Neutrophil (primary cell): ENCODE data around the gene TRPC6.

Experiments used
- H3K27ac ChIP-seq: fragments of 200-600 bp; sonication (generic); 2 replicates; pipeline ENCODE4 v1.5.1; 2016; ENCODE audit warnings: mild to moderate bottlenecking, moderate library complexity
- H3K27me3 ChIP-seq: fragments of 200-600 bp; sonication (generic); 2 replicates; pipeline ENCODE4 v1.6.0; 2016; ENCODE audit warnings: mild to moderate bottlenecking
- H3K36me3 ChIP-seq: fragments of 200-600 bp; sonication (generic); 2 replicates; pipeline ENCODE4 v1.5.1; 2017
- H3K4me1 ChIP-seq, 2 experiments: fragments of 200-600 bp in 1 of 2; sonication (generic) in 1 of 2; 1 replicate in 1 of 2; 2 replicates in 1 of 2; pipeline versions ENCODE4 v1.5.1 to v1.6.1; 2013 to 2016; ENCODE audit warnings: low read depth in 1 of 2, low read length in 1 of 2, mild to moderate bottlenecking in 1 of 2, moderate library complexity in 1 of 2; ENCODE audit not compliant: control insufficient read depth in 1 of 2, insufficient read depth in 1 of 2
- H3K4me3 ChIP-seq, 2 experiments: fragments of 200-600 bp in 1 of 2; sonication (generic) in 1 of 2; 1 replicate in 1 of 2; 2 replicates in 1 of 2; pipeline ENCODE4 v1.5.1; 2013 to 2016; ENCODE audit warnings: low read depth in 1 of 2, low read length in 1 of 2, mild to moderate bottlenecking in 1 of 2, moderate library complexity in 1 of 2
- H3K9me3 ChIP-seq: fragments of 200-600 bp; sonication (generic); 2 replicates; pipeline ENCODE4 v1.5.1; 2016
- TF ChIP-seq, protein P1 (sequence below): fragments of 200-600 bp; sonication (generic); IDR thresholded peaks from 2 replicates; pipeline ENCODE4 v1.5.1; 2016; ENCODE audit warnings: antibody characterized with exemption

The TRPC6 gene

DNA sequence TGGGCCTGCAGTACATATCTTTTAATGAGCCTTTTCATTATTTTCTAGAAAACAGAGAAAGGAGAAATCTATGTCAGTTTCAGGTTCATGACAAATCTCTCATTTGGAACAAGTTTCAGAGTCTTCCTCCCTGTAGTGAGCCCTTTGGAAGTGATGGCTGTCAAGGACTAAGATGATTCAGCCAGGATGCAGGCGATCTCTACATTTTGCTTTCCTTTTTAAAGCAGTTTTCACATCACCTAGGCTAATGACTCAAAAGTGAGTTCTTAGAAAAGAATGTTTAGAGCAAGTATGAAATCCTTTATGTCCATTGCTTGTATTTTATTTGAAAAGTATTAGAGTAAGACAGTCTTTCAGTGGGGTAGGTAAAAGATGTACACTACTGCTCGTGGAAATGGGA lies 130.1 kb downstream of the TRPC6 start:
- H3K9me3 ChIP-seq, result no peaks in the 10 kb centered on the region
- TF ChIP-seq, protein P1, sequence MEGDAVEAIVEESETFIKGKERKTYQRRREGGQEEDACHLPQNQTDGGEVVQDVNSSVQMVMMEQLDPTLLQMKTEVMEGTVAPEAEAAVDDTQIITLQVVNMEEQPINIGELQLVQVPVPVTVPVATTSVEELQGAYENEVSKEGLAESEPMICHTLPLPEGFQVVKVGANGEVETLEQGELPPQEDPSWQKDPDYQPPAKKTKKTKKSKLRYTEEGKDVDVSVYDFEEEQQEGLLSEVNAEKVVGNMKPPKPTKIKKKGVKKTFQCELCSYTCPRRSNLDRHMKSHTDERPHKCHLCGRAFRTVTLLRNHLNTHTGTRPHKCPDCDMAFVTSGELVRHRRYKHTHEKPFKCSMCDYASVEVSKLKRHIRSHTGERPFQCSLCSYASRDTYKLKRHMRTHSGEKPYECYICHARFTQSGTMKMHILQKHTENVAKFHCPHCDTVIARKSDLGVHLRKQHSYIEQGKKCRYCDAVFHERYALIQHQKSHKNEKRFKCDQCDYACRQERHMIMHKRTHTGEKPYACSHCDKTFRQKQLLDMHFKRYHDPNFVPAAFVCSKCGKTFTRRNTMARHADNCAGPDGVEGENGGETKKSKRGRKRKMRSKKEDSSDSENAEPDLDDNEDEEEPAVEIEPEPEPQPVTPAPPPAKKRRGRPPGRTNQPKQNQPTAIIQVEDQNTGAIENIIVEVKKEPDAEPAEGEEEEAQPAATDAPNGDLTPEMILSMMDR, result no peak

DNA sequence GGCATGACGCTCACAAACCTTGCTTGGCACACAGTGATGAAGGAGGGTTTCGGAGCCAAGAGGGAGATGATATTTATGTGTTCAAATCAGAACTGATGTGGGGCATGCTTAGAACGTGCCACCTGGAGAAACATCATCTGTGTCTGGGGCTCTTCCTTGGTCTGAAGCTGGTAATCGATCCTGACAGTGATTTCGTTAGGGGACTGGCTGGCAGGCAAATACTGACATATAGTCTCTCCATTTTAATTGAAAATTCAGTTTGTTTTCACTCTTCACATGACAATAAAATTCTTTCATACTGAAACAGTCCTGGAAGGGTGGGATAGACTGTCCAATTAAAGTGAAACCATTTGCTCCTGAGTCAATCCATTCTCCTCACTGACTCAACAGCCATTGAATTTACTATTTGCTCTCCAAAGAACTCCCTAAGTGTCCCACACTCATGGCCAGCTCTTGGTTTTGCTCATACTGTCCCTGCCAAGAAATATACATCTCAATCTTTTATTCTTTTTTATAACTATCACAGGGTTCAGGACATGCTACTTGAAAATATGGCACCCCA lies 134.8 kb downstream of the TRPC6 start:
- Histone ChIP-seq H3K4me1 (no peaks in the 10 kb centered on the region), H3K36me3 (no peaks in the 10 kb centered on the region), H3K27ac (no peak overlapping the region), H3K27me3 (no peaks in the 10 kb centered on the region), H3K9me3 (no peaks in the 10 kb centered on the region), H3K4me3 (no peak overlapping the region)
- TF ChIP-seq, protein P1, result no peak

More for the DNA sequence above, 130.1 kb downstream of the TRPC6 start:
- Histone ChIP-seq H3K36me3 (no peaks in the 10 kb centered on the region), H3K27me3 (no peaks in the 10 kb centered on the region), H3K27ac (no peak overlapping the region), H3K4me1 (no peaks in the 10 kb centered on the region), H3K4me3 (no peak overlapping the region)

DNA sequence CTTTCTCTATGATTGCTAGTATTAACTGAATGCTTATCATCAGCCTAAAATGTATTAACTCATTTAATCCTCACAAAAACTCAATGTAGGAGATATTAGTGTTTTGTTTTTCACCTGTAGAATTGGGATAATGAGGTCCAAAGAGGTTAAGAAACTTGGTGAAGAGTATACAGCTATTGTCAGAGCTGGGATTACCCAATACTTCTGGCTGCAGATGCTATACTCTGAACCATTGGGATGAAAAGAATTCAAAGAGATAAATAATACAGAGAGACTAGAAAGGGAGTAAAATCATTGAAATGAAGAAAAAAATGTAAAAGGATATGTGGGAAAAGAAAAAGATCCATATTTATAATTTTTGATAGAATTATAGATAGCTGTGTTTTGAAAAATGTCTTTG lies 137.1 kb downstream of the TRPC6 start:
- TF ChIP-seq, protein P1, result no peak
- no peaks in the 10 kb centered on the region for H3K9me3 ChIP-seq
- no peaks in the 10 kb centered on the region for H3K4me1 ChIP-seq
- no peak overlapping the region for H3K27ac ChIP-seq
- H3K27me3 ChIP-seq, result no peaks in the 10 kb centered on the region
- no peaks in the 10 kb centered on the region for H3K36me3 ChIP-seq
- no peak overlapping the region for H3K4me3 ChIP-seq

DNA sequence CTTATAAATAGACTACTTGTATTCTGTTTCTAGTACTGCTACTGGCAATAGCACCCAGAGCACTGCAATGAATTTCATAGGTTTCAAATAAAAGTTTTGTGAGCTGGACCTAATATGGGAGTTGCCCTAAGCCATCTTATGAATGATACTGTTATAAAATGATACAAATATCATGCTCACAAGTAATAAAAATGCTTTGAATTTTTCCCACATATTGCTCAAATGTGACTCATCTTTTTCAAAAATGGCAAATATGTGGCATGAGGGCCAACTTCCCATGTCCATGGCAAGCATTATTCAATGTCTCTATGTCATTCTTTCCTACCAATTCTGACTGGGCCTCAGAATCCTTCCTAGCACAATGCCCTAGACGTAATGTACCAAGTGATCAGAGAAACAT lies 137.6 kb downstream of the TRPC6 start:
- H3K4me3 ChIP-seq, result no peak overlapping the region
- no peak overlapping the region for H3K27ac ChIP-seq
- no peaks in the 10 kb centered on the region for H3K9me3 ChIP-seq
- no peaks in the 10 kb centered on the region for H3K36me3 ChIP-seq
- H3K27me3 ChIP-seq, result no peaks in the 10 kb centered on the region
- no peaks in the 10 kb centered on the region for H3K4me1 ChIP-seq
- TF ChIP-seq, protein P1, result no peak

DNA sequence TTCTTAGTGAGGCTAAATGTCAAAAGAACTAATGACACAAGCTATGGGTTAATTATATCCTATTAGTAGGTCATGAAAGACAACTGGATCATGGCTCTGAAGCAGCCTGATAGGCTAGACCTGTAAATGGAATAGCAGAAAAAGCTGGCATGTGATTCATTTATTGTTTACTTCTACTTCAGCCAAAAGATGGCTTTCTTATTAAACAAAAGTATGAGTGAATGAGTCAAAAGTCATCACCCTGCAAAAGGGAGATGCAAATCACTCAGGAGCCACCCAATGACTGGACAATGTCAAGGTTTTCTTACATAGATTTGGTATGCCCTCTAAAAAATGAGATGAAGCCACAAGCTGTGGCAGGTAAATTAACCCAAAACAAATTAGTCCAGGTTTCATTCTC lies 138.0 kb downstream of the TRPC6 start:
- no peak overlapping the region for H3K4me3 ChIP-seq
- H3K4me1 ChIP-seq, result no peaks in the 10 kb centered on the region
- H3K27ac ChIP-seq, result no peak overlapping the region
- H3K36me3 ChIP-seq, result no peaks in the 10 kb centered on the region
- H3K27me3 ChIP-seq, result no peaks in the 10 kb centered on the region
- no peaks in the 10 kb centered on the region for H3K9me3 ChIP-seq
- TF ChIP-seq, protein P1, result no peak

GRCh38 chr11:101444851-101445250 lies 139.0 kb downstream of the TRPC6 start:
- Histone ChIP-seq H3K27me3 (no peaks in the 10 kb centered on the region), H3K4me1 (no peaks in the 10 kb centered on the region)

More at GRCh38 chr11:101444851-101445250, 139.0 kb downstream of the TRPC6 start:
- Histone ChIP-seq H3K9me3 (no peaks in the 10 kb centered on the region), H3K36me3 (no peaks in the 10 kb centered on the region), H3K4me3 (no peak overlapping the region), H3K27ac (no peak overlapping the region)
- TF ChIP-seq, protein P1, result no peak
